Kidney (tissue), 14 donors: ENCODE results near the gene GGA2. TPM values are rescaled to one million over a fixed set of nuclear protein-coding genes. Genes with fewer than 3 reads are reported as not detected.

Source experiments
- DNase-seq, 5 donors: peaks; one replicate each; pipeline ENCODE4 v3.0.0-alpha.2; 2013 to 2020
- FAIRE-seq: peaks from 2 replicates; lab custom pipeline; 2012; peaks lifted over from hg19 to GRCh38; lab: Jason Lieb, UNC
- H3K27ac ChIP-seq, 2 donors: one replicate each; pipeline ENCODE4 v1.7.0; 2013; ENCODE audit warnings: low read depth in 2 of 2, low read length in 2 of 2, inconsistent platforms in 1 of 2
- H3K27me3 ChIP-seq: one replicate; pipeline ENCODE4 v1.7.1; 2013; ENCODE audit warnings: low read length, inconsistent platforms; ENCODE audit not compliant: control insufficient read depth, insufficient read depth
- H3K36me3 ChIP-seq, 3 donors: one replicate each; pipeline versions ENCODE4 v1.7.0 to v1.7.1; 2013; ENCODE audit warnings: low read length in 3 of 3, control low read depth in 1 of 3, inconsistent platforms in 1 of 3; ENCODE audit not compliant: insufficient read depth in 3 of 3, control insufficient read depth in 2 of 3
- H3K4me1 ChIP-seq, 3 donors: one replicate each; pipeline versions ENCODE4 v1.7.0 to v1.7.1; 2013; ENCODE audit warnings: low read length in 3 of 3, inconsistent platforms in 1 of 3, low read depth in 1 of 3; ENCODE audit not compliant: control insufficient read depth in 2 of 3, insufficient read depth in 2 of 3
- H3K4me3 ChIP-seq, 3 donors: one replicate each; pipeline versions ENCODE4 v1.7.0 to v1.8.1; 2013; ENCODE audit warnings: low read length in 3 of 3, control low read depth in 1 of 3, inconsistent platforms in 1 of 3
- H3K9ac ChIP-seq, 3 donors: one replicate each; pipeline versions ENCODE4 v1.7.0 to v1.7.1; 2013; ENCODE audit warnings: low read length in 3 of 3, control low read depth in 1 of 3, inconsistent platforms in 1 of 3
- H3K9me3 ChIP-seq, 3 donors: one replicate each; pipeline versions ENCODE4 v1.7.0 to v1.7.1; 2013; ENCODE audit warnings: low read length in 3 of 3, control low read depth in 1 of 3, inconsistent platforms in 1 of 3; ENCODE audit not compliant: control insufficient read depth in 2 of 3, insufficient read depth in 1 of 3
- intact Hi-C: fragments of 100-400 bp; cut with DNase I; formaldehyde crosslinking; loops from one replicate; pipeline ENCODE4 v1.11.1; 2022
- polyA plus RNA-seq: library from polyadenylated mRNA; stranded (reverse); fragments of 350-450 nt; fragmentation: Illumina TruSeq; extraction: RNeasy Lipid Tissue Mini Kit (QIAGEN cat#74804); gene quantifications from one replicate; pipeline ENCODE4 v1.2.3, GENCODE V29; 2014; ENCODE audit warnings: low read depth, low replicate concordance; ENCODE audit not compliant: insufficient read depth
- total RNA-seq: library from RNA; stranded (reverse); fragmentation: NEBNext Ultra II Directional; extraction: Animal tissue kit (Norgen Biotek cat#: 25700); gene quantifications from one replicate; pipeline ENCODE4 v1.2.1, GENCODE V29; 2021
- TF ChIP-seq, protein P1 (sequence below): IDR thresholded peaks from 3 replicates; pipeline ENCODE4 v1.5.1; 2012; ENCODE audit warnings: mild to moderate bottlenecking, moderate library complexity, borderline replicate concordance; ENCODE audit not compliant: insufficient read depth; ENCODE audit errors: extremely low read depth
- donor health status: control.
- donor health status: control.
- donor health status: control.
- donor health status: control.
- donor health status: control.
- donor health status: DM: yes; HTN: yes; CAD: no.
- donor health status: Normal renal cell carcinoma (clear cell type).

GGA2 gene
- total and polyA plus RNA-seq, 2 donors from 2014 or later: 43.5 to 79.9 TPM

DNA sequence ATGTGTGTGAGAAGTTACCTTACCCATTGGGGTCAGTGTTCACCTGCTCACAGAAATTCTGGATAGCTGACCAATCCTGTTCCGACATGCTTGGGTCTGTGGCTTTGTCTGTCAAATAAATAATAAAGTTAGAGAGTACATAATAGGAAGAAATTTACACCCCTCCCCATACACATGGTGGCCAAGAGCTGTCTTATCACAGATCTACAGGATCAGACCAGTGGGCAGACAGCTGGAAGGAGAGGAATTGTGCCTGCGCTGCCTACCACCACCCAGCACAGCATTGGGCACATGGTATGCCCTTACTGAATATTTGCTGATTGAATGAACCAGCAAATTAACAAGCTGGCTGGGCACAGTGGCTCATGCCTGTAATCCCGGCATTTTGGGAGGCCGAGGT, 14.6 kb downstream of the GGA2 start:
- no peak for FAIRE-seq
- Histone ChIP-seq H3K9ac (no peak overlapping the region), H3K4me3 (no peak overlapping the region), H3K9me3 (no peaks in the 10 kb centered on the region), H3K36me3 (peaks cover 7 to 45% (median 20%) of the 10 kb centered on the region in 3 donors), H3K27me3 (no peaks in the 10 kb centered on the region), H3K4me1 (peaks cover 0 to 34% (median 32%) of the 10 kb centered on the region in 3 donors), H3K27ac (no peak overlapping the region)
- intact Hi-C loops: no loop called here
- no peak for DNase-seq
- TF ChIP-seq, protein P1, sequence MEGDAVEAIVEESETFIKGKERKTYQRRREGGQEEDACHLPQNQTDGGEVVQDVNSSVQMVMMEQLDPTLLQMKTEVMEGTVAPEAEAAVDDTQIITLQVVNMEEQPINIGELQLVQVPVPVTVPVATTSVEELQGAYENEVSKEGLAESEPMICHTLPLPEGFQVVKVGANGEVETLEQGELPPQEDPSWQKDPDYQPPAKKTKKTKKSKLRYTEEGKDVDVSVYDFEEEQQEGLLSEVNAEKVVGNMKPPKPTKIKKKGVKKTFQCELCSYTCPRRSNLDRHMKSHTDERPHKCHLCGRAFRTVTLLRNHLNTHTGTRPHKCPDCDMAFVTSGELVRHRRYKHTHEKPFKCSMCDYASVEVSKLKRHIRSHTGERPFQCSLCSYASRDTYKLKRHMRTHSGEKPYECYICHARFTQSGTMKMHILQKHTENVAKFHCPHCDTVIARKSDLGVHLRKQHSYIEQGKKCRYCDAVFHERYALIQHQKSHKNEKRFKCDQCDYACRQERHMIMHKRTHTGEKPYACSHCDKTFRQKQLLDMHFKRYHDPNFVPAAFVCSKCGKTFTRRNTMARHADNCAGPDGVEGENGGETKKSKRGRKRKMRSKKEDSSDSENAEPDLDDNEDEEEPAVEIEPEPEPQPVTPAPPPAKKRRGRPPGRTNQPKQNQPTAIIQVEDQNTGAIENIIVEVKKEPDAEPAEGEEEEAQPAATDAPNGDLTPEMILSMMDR: no peak

DNA sequence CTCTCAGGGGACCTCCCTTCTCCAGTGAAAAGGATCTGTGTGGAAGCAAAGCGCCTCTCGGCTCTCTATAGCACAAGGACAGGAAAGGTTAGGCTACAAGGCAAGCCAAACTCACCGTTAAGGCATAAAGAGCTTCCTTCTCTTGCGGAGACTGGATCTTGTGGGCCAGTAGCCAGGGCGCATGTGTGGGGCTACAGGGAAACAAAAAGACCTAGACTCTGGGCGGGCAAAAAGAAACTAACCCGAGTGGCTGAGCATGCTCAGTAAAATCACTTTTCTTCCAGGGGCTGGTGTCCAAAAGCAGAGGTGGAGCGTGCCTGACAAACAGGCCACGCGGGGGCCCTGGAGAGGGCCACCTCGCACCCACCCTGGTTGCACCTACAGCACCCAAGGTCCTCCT, 16.1 kb downstream of the GGA2 start:
- DNase-seq (no peak), FAIRE-seq (no peak)
- Histone ChIP-seq H3K27me3 (no peaks in the 10 kb centered on the region), H3K4me3 (no peak overlapping the region), H3K27ac (no peak overlapping the region), H3K4me1 (peaks cover 0 to 34% (median 24%) of the 10 kb centered on the region in 3 donors), H3K9me3 (no peaks in the 10 kb centered on the region), H3K36me3 (peaks cover 7 to 58% (median 21%) of the 10 kb centered on the region in 3 donors), H3K9ac (no peak overlapping the region)
- TF ChIP-seq, protein P1: no peak
- intact Hi-C loops: no loop called here

DNA sequence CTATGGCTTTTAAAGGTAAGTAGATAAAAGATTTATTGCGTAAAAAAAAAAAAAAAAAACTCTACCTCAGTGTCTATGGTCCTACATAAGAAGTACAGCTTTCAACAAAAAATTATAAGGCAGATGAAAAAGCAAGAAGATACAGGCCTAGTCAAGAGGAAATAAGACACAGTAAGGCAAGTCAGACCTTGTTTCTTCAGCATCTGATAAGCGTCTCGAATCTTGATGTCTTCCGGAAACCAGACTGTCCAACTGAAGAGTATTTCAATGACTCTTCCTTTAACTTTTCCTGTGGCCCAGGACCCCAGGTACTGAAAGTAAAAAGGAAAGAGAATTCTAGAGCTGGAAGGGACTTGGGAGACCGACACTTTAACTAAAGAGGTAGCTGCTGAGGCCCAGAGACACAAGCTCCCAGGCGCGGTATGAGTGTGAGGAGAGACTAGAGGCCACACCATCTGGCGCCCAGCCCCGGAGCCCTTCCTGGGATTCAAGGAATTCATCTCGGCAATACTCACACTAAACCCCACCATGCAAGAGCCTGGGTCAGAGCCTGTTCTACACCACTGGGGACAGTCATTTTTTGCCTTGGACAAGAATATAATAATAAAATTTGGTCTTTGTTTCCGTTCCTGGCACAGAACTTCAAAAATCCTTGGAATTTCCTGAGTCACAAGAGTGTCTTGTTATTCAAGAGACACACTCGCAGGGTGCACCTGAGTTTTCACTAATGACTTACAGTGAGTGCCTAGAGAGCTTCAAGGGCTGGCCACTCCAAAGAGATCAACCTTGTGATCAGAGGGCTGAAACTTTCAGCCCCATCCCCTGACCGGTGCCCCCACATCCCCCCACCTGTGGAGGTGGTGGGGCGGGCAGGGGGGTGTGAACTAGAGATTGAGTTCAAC, 18.6 kb downstream of the GGA2 start:
- no peak for DNase-seq
- peaks cover 0 to 15% (median 7%) of the 10 kb centered on the region in 3 donors for H3K4me1 ChIP-seq
- intact Hi-C loops: no loop called here
- H3K4me3 ChIP-seq: no peak overlapping the region
- H3K9ac ChIP-seq: peak overlapping the region in 1 of 3 donors; percentile 51
- TF ChIP-seq, protein P1: no peak
- no peak for FAIRE-seq
- peaks cover 16 to 79% (median 41%) of the 10 kb centered on the region in 3 donors for H3K36me3 ChIP-seq
- H3K27ac ChIP-seq: peak overlapping the region in 1 of 2 donors; percentile 39
- H3K27me3 ChIP-seq: no peaks in the 10 kb centered on the region
- H3K9me3 ChIP-seq: no peaks in the 10 kb centered on the region
